ENCODE results near the gene TTLL1. TPM values are rescaled to one million over a fixed set of nuclear protein-coding genes. Genes with fewer than 3 reads are reported as not detected.

Gene TTLL1
- total and polyA plus RNA-seq, 2 of the 4 experiments (the other 2 are of a cell fraction), result 10.8 to 13.2 TPM

DNA sequence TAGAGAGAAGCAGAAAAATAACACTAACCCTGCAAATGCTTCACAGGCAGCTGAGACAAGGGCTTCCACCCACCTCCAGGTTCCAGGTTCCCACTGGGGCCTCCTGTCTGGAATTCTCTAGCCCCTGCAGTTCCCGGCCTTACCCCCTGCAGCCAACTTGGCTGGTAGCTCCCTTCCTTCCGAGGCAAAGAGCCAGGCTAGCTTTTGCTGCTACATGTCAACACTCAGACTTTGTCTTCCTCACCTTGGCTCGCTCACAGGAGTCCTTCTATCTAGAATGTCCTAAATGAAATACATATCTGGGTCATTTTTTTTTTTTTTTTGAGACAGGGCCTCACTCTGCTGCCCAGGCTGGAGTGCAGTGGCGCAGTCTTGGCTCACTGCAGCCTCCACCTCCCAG, 9.9 kb upstream of the TTLL1 start:
- H4K5ac ChIP-seq (ENCODE audit: low read depth, low read length), result no peak overlapping the region
- no peak overlapping the region for H3K27ac ChIP-seq (ENCODE audit: insufficient read depth, low read length)
- no peak overlapping the region for H3K4me2 ChIP-seq (ENCODE audit: low read depth, low read length)
- CTCF ChIA-PET, result interaction anchor here (0.7 kb wide), 1 partner anchor 279 kb away, joined by 4 read pairs; no protein-coding TSS in a partner anchor
- H4K91ac ChIP-seq (ENCODE audit: insufficient read depth, low read depth, low read length), result no peak overlapping the region
- H2BK15ac ChIP-seq (ENCODE audit: low read depth, low read length), result no peak overlapping the region
- H3K23ac ChIP-seq (ENCODE audit: low read depth, low read length), result no peak overlapping the region
- no peaks in the 10 kb centered on the region for H4K20me1 ChIP-seq (ENCODE audit: insufficient read depth, low read length)
- peaks cover 6% of the 10 kb centered on the region for H3K9me3 ChIP-seq (ENCODE audit: control insufficient read depth, insufficient read depth, low read length)
- H2AK9ac ChIP-seq (replicated peaks; ENCODE audit: low read depth, low read length, poor library complexity), result no peak overlapping the region
- H2AFZ ChIP-seq (replicated peaks; ENCODE audit: low read length, poor library complexity), result no peak overlapping the region
- H3K9me1 ChIP-seq (ENCODE audit: insufficient read depth, low read length), result 0 out of 2 replicates have a peak, but pooled peaks cover 4% of the 10 kb centered on the region
- H3K14ac ChIP-seq (replicated peaks; ENCODE audit: low read depth, low read length), result no peak overlapping the region
- WGBS, 2 experiments (ENCODE audit: extremely low coverage in 2 of 2, insufficient read length in 1 of 2), result 80% methylated on average over 1 of the region's 4 CpGs; no CpG with 5 or more reads in 1 of the 2 experiments
- POLR2A ChIA-PET (ENCODE audit: unreplicated experiment), result no interaction called here
- H2BK120ac ChIP-seq (ENCODE audit: low read depth, low read length), result no peak overlapping the region
- no peak overlapping the region for H3K18ac ChIP-seq (ENCODE audit: low read depth, low read length)
- H4K8ac ChIP-seq (ENCODE audit: low read depth in 2 of 2, low read length in 2 of 2), result no peak overlapping the region
- no peak for DNase-seq
- H3K36me3 ChIP-seq (ENCODE audit: control insufficient read depth, insufficient read depth, low read length), result no peaks in the 10 kb centered on the region
- no peak overlapping the region for H3K9ac ChIP-seq (ENCODE audit: low read depth, low read length)
- H2BK20ac ChIP-seq (ENCODE audit: low read depth, low read length), result no peak overlapping the region
- H3K27me3 ChIP-seq (ENCODE audit: control insufficient read depth, insufficient read depth, low read length), result no peaks in the 10 kb centered on the region
- no TSS peak for BruUV-seq (replicated peaks)
- no peak for TF ChIP-seq MXI1 (IDR thresholded peaks at IDR 0.05; ENCODE audit: borderline replicate concordance, low read depth, low read length)
- TF ChIP-seq, protein P1, sequence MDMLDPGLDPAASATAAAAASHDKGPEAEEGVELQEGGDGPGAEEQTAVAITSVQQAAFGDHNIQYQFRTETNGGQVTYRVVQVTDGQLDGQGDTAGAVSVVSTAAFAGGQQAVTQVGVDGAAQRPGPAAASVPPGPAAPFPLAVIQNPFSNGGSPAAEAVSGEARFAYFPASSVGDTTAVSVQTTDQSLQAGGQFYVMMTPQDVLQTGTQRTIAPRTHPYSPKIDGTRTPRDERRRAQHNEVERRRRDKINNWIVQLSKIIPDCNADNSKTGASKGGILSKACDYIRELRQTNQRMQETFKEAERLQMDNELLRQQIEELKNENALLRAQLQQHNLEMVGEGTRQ (IDR thresholded peaks at IDR 0.05; ENCODE audit: low read depth, low read length), result no peak
- TF ChIP-seq SMC3 (IDR thresholded peaks at IDR 0.05; ENCODE audit: low read depth, low read length), result no peak
- H3K79me1 ChIP-seq (ENCODE audit: low read depth in 1 of 2, low read length in 2 of 2), result no peaks in the 10 kb centered on the region
- no peak overlapping the region for H3K56ac ChIP-seq (ENCODE audit: extremely low read depth, insufficient read depth, low read length)
- H3K4me3 ChIP-seq (ENCODE audit: insufficient read depth, low read depth, low read length), result no peak overlapping the region
- in situ Hi-C loops (cut with MboI; ENCODE audit: low sequenced_read_pairs) (no loop called here), intact Hi-C loops (cut with micrococcal nuclease) (no loop called here), dilution Hi-C loops (cut with HindIII; ENCODE audit: low sequenced_read_pairs, unreplicated experiment) (no loop called here)
- H3K4ac ChIP-seq (ENCODE audit: low read depth, low read length), result no peak overlapping the region
- H2AK5ac ChIP-seq (ENCODE audit: low read depth, low read length), result no peak overlapping the region
- no peak for ATAC-seq (ENCODE audit: low read depth)
- H2BK5ac ChIP-seq (ENCODE audit: low read depth, low read length, poor library complexity, severe bottlenecking), result no peak overlapping the region
- H3K4me1 ChIP-seq (ENCODE audit: control insufficient read depth, insufficient read depth, low read length), result peaks cover 3% of the 10 kb centered on the region; the same call in 1 of the 2 replicates
